Right ventricle myocardium inferior (tissue), 1 donor: ENCODE measurements around the gene ARHGAP6. TPM values are rescaled to one million over a fixed set of nuclear protein-coding genes. Genes with fewer than 3 reads are reported as not detected.

Experiments
- ATAC-seq: fragments of 200-7000 bp; cut with Tn5 transposase; one replicate; pipeline ENCODE4 v1.9.1; 2020; ENCODE audit warnings: mild to moderate bottlenecking, moderate library complexity
- DNase-seq: peaks from one replicate; pipeline ENCODE4 v3.0.0; 2021; ENCODE audit errors: missing footprints
- intact Hi-C: fragments of 100-400 bp; cut with DNase I; formaldehyde crosslinking; loops from one replicate; pipeline ENCODE4 v1.11.0; 2022
- total RNA-seq: library from RNA; stranded (reverse); fragmentation: NEBNext Ultra II Directional; extraction: Animal tissue kit (Norgen Biotek cat#: 25700); gene quantifications from one replicate; pipeline ENCODE4 v1.2.1, GENCODE V29; 2021
- donor health status: DM: no; HTN: yes; CAD: no; lungs with severe emphysema.

ARHGAP6 gene
- total RNA-seq, 1 donor from 2014 or later = 3.8 TPM

GRCh38 chrX:11190745-11191510 is 474.8 kb downstream of the ARHGAP6 start:
- DNase-seq = no peak
- intact Hi-C loops = no loop called here
- no peak for ATAC-seq

GRCh38 chrX:11189097-11189496 is 476.6 kb downstream of the ARHGAP6 start:
- intact Hi-C loops = no loop called here
- ATAC-seq (no peak), DNase-seq (no peak)

- intact Hi-C loops = no loop called here
- DNase-seq = no peak
- no peak for ATAC-seq
These were observed 477.1 kb downstream of the ARHGAP6 start for GRCh38 chrX:11188664-11189063.

- ATAC-seq (no peak), DNase-seq (no peak)
- intact Hi-C loops = no loop called here
These were observed 478.7 kb downstream of the ARHGAP6 start for GRCh38 chrX:11187001-11187400.

- ATAC-seq (no peak), DNase-seq (no peak)
- intact Hi-C loops = no loop called here
These were observed 479.9 kb downstream of the ARHGAP6 start for GRCh38 chrX:11185861-11186260.

GRCh38 chrX:11180571-11180970 is 485.1 kb downstream of the ARHGAP6 start:
- no peak for DNase-seq
- intact Hi-C loops = no loop called here
- no peak for ATAC-seq

- intact Hi-C loops = no loop called here
- ATAC-seq (no peak), DNase-seq (no peak)
These were observed 493.3 kb downstream of the ARHGAP6 start for GRCh38 chrX:11172415-11172814.

- intact Hi-C loops = no loop called here
- ATAC-seq (no peak), DNase-seq (no peak)
These were observed 493.8 kb downstream of the ARHGAP6 start for GRCh38 chrX:11171956-11172355.

- ATAC-seq (peak; percentile 34), DNase-seq (no peak)
- intact Hi-C loops = no loop called here
These were observed 501.3 kb downstream of the ARHGAP6 start for GRCh38 chrX:11164433-11164832.

- intact Hi-C loops = no loop called here
- DNase-seq (no peak), ATAC-seq (no peak)
These were observed 506.6 kb downstream of the ARHGAP6 start for GRCh38 chrX:11159149-11159548.

GRCh38 chrX:11151799-11152559 is 513.7 kb downstream of the ARHGAP6 start:
- DNase-seq (no peak), ATAC-seq (no peak)
- intact Hi-C loops = no loop called here

GRCh38 chrX:11148401-11148800 is 517.3 kb downstream of the ARHGAP6 start:
- no peak for DNase-seq
- intact Hi-C loops = no loop called here
- no peak for ATAC-seq

GRCh38 chrX:11146411-11146810 is 519.3 kb downstream of the ARHGAP6 start:
- intact Hi-C loops = no loop called here
- no peak for ATAC-seq
- DNase-seq = no peak

GRCh38 chrX:11143931-11144678 is 521.6 kb downstream of the ARHGAP6 start:
- ATAC-seq (no peak), DNase-seq (no peak)
- intact Hi-C loops = loop anchor here (5.0 kb wide), 1 partner anchor 388 kb away; no protein-coding TSS in a partner anchor

GRCh38 chrX:11138498-11139390 is 527.0 kb downstream of the ARHGAP6 start:
- ATAC-seq = no peak
- intact Hi-C loops = no loop called here

GRCh38 chrX:11137543-11138139 is 528.1 kb downstream of the ARHGAP6 start:
- ATAC-seq (no peak), DNase-seq (no peak)
- intact Hi-C loops = no loop called here

More at GRCh38 chrX:11138498-11139390, 527.0 kb downstream of the ARHGAP6 start:
- no peak for DNase-seq

- DNase-seq (no peak), ATAC-seq (no peak)
- intact Hi-C loops = no loop called here
These were observed 530.0 kb downstream of the ARHGAP6 start for GRCh38 chrX:11135564-11136185.

- intact Hi-C loops = no loop called here
- no peak for DNase-seq
- ATAC-seq = no peak
These were observed 534.6 kb downstream of the ARHGAP6 start for GRCh38 chrX:11131146-11131545.
